Activated naive CD8-positive, alpha-beta T cell (primary cell): ENCODE measurements around the gene PDILT.

Experiments
- H3K27ac Mint-ChIP-seq: one replicate; pipeline ENCODE4 v1.8.0; 2021; ENCODE audit warnings: mixed read lengths
- H3K27me3 Mint-ChIP-seq: one replicate; pipeline ENCODE4 v1.8.0; 2021; ENCODE audit warnings: mixed read lengths
- H3K36me3 Mint-ChIP-seq: one replicate; pipeline ENCODE4 v1.8.0; 2021; ENCODE audit warnings: mixed read lengths
- H3K4me1 Mint-ChIP-seq: one replicate; pipeline ENCODE4 v1.8.0; 2021; ENCODE audit warnings: low read depth, mixed read lengths
- H3K4me3 Mint-ChIP-seq: one replicate; pipeline ENCODE4 v1.8.0; 2021; ENCODE audit warnings: mild to moderate bottlenecking, mixed read lengths
- H3K9me3 Mint-ChIP-seq: one replicate; pipeline ENCODE4 v1.8.0; 2021; ENCODE audit warnings: low read depth, mixed read lengths

PDILT gene

GRCh38 chr16:20355114-20355782 is 49.3 kb downstream of the PDILT start:
- no peak overlapping the region for H3K27ac Mint-ChIP-seq
- H3K4me1 Mint-ChIP-seq: no peaks in the 10 kb centered on the region
- no peaks in the 10 kb centered on the region for H3K36me3 Mint-ChIP-seq
- H3K9me3 Mint-ChIP-seq: no peaks in the 10 kb centered on the region
- H3K27me3 Mint-ChIP-seq: peaks cover 14% of the 10 kb centered on the region
- H3K4me3 Mint-ChIP-seq: no peak overlapping the region

GRCh38 chr16:20353379-20353778 is 51.2 kb downstream of the PDILT start:
- H3K27me3 Mint-ChIP-seq: peaks cover 14% of the 10 kb centered on the region
- H3K36me3 Mint-ChIP-seq: no peaks in the 10 kb centered on the region
- H3K9me3 Mint-ChIP-seq: no peaks in the 10 kb centered on the region

GRCh38 chr16:20352615-20353014 is 51.9 kb downstream of the PDILT start, which contains the start of gene UMOD:
UMOD (minus strand) TSS chr16:20352715; CDS start chr16:20350737, 1,978 bp downstream.
- peaks cover 14% of the 10 kb centered on the region for H3K27me3 Mint-ChIP-seq
- no peaks in the 10 kb centered on the region for H3K36me3 Mint-ChIP-seq
- no peak within 1 kb of the TSS for H3K27ac Mint-ChIP-seq
- H3K4me3 Mint-ChIP-seq: no peak within 1 kb of the TSS
- H3K4me1 Mint-ChIP-seq: no peaks in the 10 kb centered on the region
- no peaks in the 10 kb centered on the region for H3K9me3 Mint-ChIP-seq

More at GRCh38 chr16:20353379-20353778, 51.2 kb downstream of the PDILT start:
- no peaks in the 10 kb centered on the region for H3K4me1 Mint-ChIP-seq
- H3K4me3 Mint-ChIP-seq: no peak overlapping the region
- H3K27ac Mint-ChIP-seq: no peak overlapping the region

- Mint-ChIP-seq H3K4me1 (no peaks in the 10 kb centered on the region), H3K27me3 (peaks cover 8% of the 10 kb centered on the region), H3K4me3 (no peak overlapping the region), H3K27ac (no peak overlapping the region), H3K9me3 (no peaks in the 10 kb centered on the region), H3K36me3 (no peaks in the 10 kb centered on the region)
Observed at GRCh38 chr16:20349615-20350014, 54.9 kb downstream of the PDILT start.

- Mint-ChIP-seq H3K27ac (no peak overlapping the region), H3K36me3 (no peaks in the 10 kb centered on the region), H3K4me3 (no peak overlapping the region), H3K27me3 (peaks cover 6% of the 10 kb centered on the region), H3K9me3 (no peaks in the 10 kb centered on the region), H3K4me1 (no peaks in the 10 kb centered on the region)
Observed at GRCh38 chr16:20348365-20349185, 56.0 kb downstream of the PDILT start.

GRCh38 chr16:20347666-20348364 is 56.7 kb downstream of the PDILT start:
- no peak overlapping the region for H3K4me3 Mint-ChIP-seq

GRCh38 chr16:20344611-20345010 is 59.9 kb downstream of the PDILT start:
- no peak overlapping the region for H3K27ac Mint-ChIP-seq
- H3K9me3 Mint-ChIP-seq: no peaks in the 10 kb centered on the region
- no peaks in the 10 kb centered on the region for H3K4me1 Mint-ChIP-seq
- H3K4me3 Mint-ChIP-seq: no peak overlapping the region
- no peaks in the 10 kb centered on the region for H3K36me3 Mint-ChIP-seq
- H3K27me3 Mint-ChIP-seq: peaks cover 5% of the 10 kb centered on the region

More at GRCh38 chr16:20347666-20348364, 56.7 kb downstream of the PDILT start:
- Mint-ChIP-seq H3K4me1 (no peaks in the 10 kb centered on the region), H3K27ac (no peak overlapping the region), H3K36me3 (no peaks in the 10 kb centered on the region), H3K9me3 (no peaks in the 10 kb centered on the region), H3K27me3 (peaks cover 6% of the 10 kb centered on the region)

- no peaks in the 10 kb centered on the region for H3K4me1 Mint-ChIP-seq
- H3K27me3 Mint-ChIP-seq: peaks cover 5% of the 10 kb centered on the region
- H3K36me3 Mint-ChIP-seq: no peaks in the 10 kb centered on the region
- H3K4me3 Mint-ChIP-seq: no peak overlapping the region
- no peaks in the 10 kb centered on the region for H3K9me3 Mint-ChIP-seq
- H3K27ac Mint-ChIP-seq: no peak overlapping the region
Observed at GRCh38 chr16:20339744-20340143, 64.8 kb downstream of the PDILT start.

GRCh38 chr16:20336955-20337354 is 67.6 kb downstream of the PDILT start:
- H3K9me3 Mint-ChIP-seq: no peaks in the 10 kb centered on the region
- no peaks in the 10 kb centered on the region for H3K36me3 Mint-ChIP-seq
- peaks cover 5% of the 10 kb centered on the region for H3K27me3 Mint-ChIP-seq
- no peaks in the 10 kb centered on the region for H3K4me1 Mint-ChIP-seq
- H3K4me3 Mint-ChIP-seq: no peak overlapping the region
- no peak overlapping the region for H3K27ac Mint-ChIP-seq

GRCh38 chr16:20334396-20334795 is 70.1 kb downstream of the PDILT start:
- no peaks in the 10 kb centered on the region for H3K4me1 Mint-ChIP-seq
- no peaks in the 10 kb centered on the region for H3K9me3 Mint-ChIP-seq
- H3K4me3 Mint-ChIP-seq: no peak overlapping the region
- peaks cover 1% of the 10 kb centered on the region for H3K27me3 Mint-ChIP-seq
- no peak overlapping the region for H3K27ac Mint-ChIP-seq
- H3K36me3 Mint-ChIP-seq: no peaks in the 10 kb centered on the region

GRCh38 chr16:20333120-20333519 is 71.4 kb downstream of the PDILT start:
- Mint-ChIP-seq H3K4me3 (no peak overlapping the region), H3K9me3 (no peaks in the 10 kb centered on the region), H3K36me3 (no peaks in the 10 kb centered on the region), H3K27me3 (peaks cover under 1% of the 10 kb centered on the region), H3K4me1 (no peaks in the 10 kb centered on the region), H3K27ac (no peak overlapping the region)

GRCh38 chr16:20332411-20332810 is 72.1 kb downstream of the PDILT start:
- Mint-ChIP-seq H3K4me1 (no peaks in the 10 kb centered on the region), H3K36me3 (no peaks in the 10 kb centered on the region), H3K4me3 (no peak overlapping the region), H3K27me3 (no peaks in the 10 kb centered on the region), H3K9me3 (no peaks in the 10 kb centered on the region), H3K27ac (no peak overlapping the region)

GRCh38 chr16:20331635-20332034 is 72.9 kb downstream of the PDILT start:
- Mint-ChIP-seq H3K36me3 (no peaks in the 10 kb centered on the region), H3K9me3 (no peaks in the 10 kb centered on the region), H3K27ac (no peak overlapping the region), H3K27me3 (no peaks in the 10 kb centered on the region), H3K4me1 (no peaks in the 10 kb centered on the region), H3K4me3 (no peak overlapping the region)

- no peak overlapping the region for H3K4me3 Mint-ChIP-seq
- peaks cover 2% of the 10 kb centered on the region for H3K27me3 Mint-ChIP-seq
- H3K27ac Mint-ChIP-seq: no peak overlapping the region
- no peaks in the 10 kb centered on the region for H3K4me1 Mint-ChIP-seq
- no peaks in the 10 kb centered on the region for H3K9me3 Mint-ChIP-seq
- H3K36me3 Mint-ChIP-seq: no peaks in the 10 kb centered on the region
Observed at GRCh38 chr16:20329392-20330138, 75.0 kb downstream of the PDILT start.
